NCI-H1105 (cell line): ENCODE measurements around the gene SRSF1.

ENCODE experiments used
- DNase-seq: peaks from one replicate; lab custom pipeline; 2025; lab: John Stamatoyannopoulos, UW

Gene SRSF1

GRCh38 chr17:58010067-58010799 is 3.2 kb upstream of the SRSF1 start:
- no peak for DNase-seq

GRCh38 chr17:58007781-58008706 is 998 bp upstream of the SRSF1 start:
- DNase-seq = no peak

DNA sequence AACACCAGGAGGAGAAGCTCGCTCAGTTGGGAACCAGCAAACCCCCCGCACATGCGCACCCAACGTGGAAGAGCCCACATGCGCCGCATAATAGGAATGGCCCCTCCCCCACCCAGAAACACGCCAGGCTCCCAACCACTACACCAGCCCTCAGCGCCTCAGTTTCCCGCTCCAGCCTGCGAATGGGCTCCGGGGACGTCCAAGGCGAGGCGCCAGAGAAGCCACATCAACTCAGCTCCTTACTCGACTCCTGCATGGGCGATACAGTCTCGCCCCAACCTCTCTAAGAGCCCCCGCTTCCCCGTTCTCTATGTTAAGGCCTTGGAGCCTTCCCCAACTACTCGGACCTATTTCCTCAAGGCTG is 504 bp downstream of the SRSF1 start:
- DNase-seq = peak; percentile 65

GRCh38 chr17:58005728-58006559 is 1.1 kb downstream of the SRSF1 start:
- no peak for DNase-seq

- no peak for DNase-seq
Observed at GRCh38 chr17:58005031-58005727, 1.9 kb downstream of the SRSF1 start.

DNA sequence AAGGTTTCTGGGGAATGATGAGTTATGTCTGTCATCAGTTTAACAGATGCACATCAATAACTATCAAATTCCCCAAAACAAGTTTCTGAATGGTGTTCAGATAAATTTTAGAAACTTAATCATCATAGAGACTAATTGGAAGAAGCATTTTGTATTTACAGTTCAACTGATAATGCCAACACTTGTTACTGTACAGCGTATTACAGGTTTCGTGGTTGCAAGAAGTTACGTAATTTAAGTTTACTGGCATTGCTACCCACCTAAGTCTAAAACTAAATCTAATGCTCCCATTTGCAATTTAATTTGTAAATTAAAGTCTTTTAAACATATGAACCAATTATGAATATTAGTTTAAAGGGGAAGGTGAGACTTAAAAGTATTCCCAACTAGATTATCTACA is 3.0 kb downstream of the SRSF1 start:
- DNase-seq = no peak

- DNase-seq = no peak
Observed at GRCh38 chr17:58002973-58003372, 4.1 kb downstream of the SRSF1 start.

- no peak for DNase-seq
Observed at GRCh38 chr17:58002154-58002948, 4.7 kb downstream of the SRSF1 start.

GRCh38 chr17:58001461-58002124 is 5.5 kb downstream of the SRSF1 start:
- no peak for DNase-seq

DNA sequence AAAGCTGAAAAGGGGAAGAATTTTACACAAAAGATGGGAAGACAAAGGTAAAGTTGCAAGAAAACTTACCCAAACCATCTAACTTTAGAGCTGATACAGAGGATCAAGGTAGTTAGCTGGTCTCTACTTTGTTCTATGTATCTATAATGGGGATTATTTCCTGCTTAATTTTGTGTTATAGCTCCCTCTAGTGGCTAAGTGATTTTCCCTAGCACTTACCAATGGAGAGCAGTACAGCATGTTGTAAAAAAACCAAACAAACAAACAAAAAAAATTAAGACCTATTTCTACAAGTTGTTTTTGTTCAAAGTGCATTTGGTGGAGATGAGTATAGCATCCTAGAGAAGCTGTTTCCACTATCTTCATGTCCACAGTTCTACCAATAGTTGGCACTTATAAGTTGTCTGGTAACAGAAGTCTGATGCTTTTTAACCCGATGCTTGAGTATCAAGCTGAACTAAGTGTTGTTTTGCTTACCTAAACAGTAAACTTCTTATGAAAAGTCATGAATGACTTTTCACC is 7.5 kb downstream of the SRSF1 start:
- peak; percentile 51 for DNase-seq

DNA sequence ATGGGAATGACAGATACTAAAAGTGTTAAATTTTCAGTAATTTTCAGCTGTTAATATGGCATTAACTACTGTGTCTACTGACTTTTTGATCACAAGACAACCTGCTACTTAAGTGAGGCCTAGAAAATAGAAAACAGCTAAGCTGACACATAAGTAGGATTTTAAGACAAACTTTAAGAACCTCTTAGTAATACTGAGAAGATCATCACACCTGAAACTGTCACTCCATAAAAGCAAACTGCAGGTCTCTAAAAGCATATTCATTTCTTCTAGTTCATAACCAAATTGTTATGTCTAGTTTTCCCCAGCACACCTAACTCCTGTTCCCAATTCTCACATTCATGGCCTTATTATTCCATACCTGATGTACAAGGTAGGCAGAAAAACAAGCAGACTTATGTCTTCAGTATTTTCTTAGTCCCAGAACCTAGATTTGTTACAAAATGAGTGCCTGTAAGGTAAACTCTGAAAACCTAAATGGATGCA is 8.0 kb downstream of the SRSF1 start:
- DNase-seq = no peak

- DNase-seq = no peak
Observed at GRCh38 chr17:57997085-57997809, 9.8 kb downstream of the SRSF1 start.

GRCh38 chr17:57995076-57995956 is 11.7 kb downstream of the SRSF1 start:
- peak; percentile 65 for DNase-seq

- no peak for DNase-seq
Observed at GRCh38 chr17:57994436-57994835, 12.6 kb downstream of the SRSF1 start.

DNA sequence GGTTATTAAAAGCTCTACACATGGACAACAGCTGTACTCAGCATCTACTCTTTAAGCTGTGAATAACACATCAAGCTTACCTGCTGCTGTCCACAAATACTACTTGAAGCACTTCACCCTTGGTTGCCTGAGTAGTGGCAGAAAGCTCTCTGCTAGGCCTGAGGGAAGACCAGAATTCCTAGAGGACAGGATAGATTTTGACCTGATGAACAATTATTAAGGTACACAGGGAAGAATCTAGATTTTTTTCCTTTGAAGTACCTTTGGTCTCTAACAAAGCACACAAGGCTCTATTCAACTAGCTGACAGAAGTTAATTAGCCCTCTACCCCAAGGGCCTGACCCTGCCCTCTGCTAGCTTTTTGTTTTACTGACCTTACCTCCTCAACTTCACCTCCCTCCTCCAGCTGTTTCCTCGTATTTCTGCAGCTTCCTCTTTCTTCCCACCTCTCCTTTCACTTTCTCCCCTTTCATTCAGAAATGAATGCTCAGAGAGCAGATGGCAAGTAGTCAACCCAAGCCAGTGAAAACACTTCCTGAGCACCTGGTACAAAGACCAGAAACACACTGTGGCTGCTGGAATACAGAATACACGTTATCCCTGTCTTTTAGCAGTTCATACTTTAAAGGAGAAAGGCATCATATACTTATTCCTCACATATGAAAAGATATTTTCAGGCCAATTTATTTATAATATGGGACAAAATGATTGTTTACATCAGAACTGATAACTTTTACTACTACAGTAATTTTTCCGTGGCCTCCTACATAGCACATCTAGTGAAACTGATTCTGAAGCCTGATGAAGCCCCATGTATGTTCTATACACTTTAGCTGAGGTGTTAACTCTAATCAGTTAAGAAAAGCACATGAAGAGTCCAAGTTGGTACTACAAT is 13.3 kb downstream of the SRSF1 start:
- DNase-seq = no peak

- no peak for DNase-seq
Observed at GRCh38 chr17:57991537-57991936, 15.5 kb downstream of the SRSF1 start.

GRCh38 chr17:57990037-57990436 is 17.0 kb downstream of the SRSF1 start:
- DNase-seq = no peak
